Head of caudate nucleus (tissue), 42 donors: ENCODE results near the gene SAE1.
A peak's percentile ranks its signal among the peaks of the same experiment; 100 is the strongest.

Experiments used
- DNase-seq, 42 donors: peaks; one replicate each; pipeline versions ENCODE4 v3.0.0 to v3.0.0-alpha.2; 2020 to 2021; ENCODE audit warnings: mixed read lengths in 7 of 42
- intact Hi-C: fragments of 100-400 bp; cut with DNase I; formaldehyde crosslinking; loops from one replicate; pipeline ENCODE4 v1.15.0; 2022

The SAE1 gene

GRCh38 chr19:47187335-47187655 is 56.7 kb downstream of the SAE1 start:
- DNase-seq: no peak
- intact Hi-C loops: no loop called here

GRCh38 chr19:47187797-47188196 is 57.2 kb downstream of the SAE1 start:
- intact Hi-C loops: no loop called here
- no peak for DNase-seq

- intact Hi-C loops: no loop called here
- DNase-seq: no peak
Observed at GRCh38 chr19:47188507-47189033, 57.9 kb downstream of the SAE1 start.

GRCh38 chr19:47190167-47190727 is 59.6 kb downstream of the SAE1 start:
- peak in 41 of 42 donors; percentile 14 to 80 (median 49) for DNase-seq
- intact Hi-C loops: no loop called here

- intact Hi-C loops: no loop called here
- DNase-seq: no peak
Observed at GRCh38 chr19:47195434-47195833, 64.8 kb downstream of the SAE1 start.

- intact Hi-C loops: no loop called here
- DNase-seq: no peak
Observed at GRCh38 chr19:47197141-47197540, 66.5 kb downstream of the SAE1 start.

- no peak for DNase-seq
- intact Hi-C loops: no loop called here
Observed at GRCh38 chr19:47200530-47200929, 69.9 kb downstream of the SAE1 start.

GRCh38 chr19:47203254-47203653 is 72.6 kb downstream of the SAE1 start:
- DNase-seq: no peak
- intact Hi-C loops: no loop called here

GRCh38 chr19:47209319-47210179 is 78.9 kb downstream of the SAE1 start:
- no peak for DNase-seq
- intact Hi-C loops: loop anchor here (5.0 kb wide), 1 partner anchor 38 kb away; no protein-coding TSS in a partner anchor

- no peak for DNase-seq
- intact Hi-C loops: no loop called here
Observed at GRCh38 chr19:47210180-47210490, 79.5 kb downstream of the SAE1 start.

- intact Hi-C loops: no loop called here
- peak in 39 of 42 donors; percentile 46 to 92 (median 75) for DNase-seq
Observed at GRCh38 chr19:47210689-47211316, 80.2 kb downstream of the SAE1 start.

GRCh38 chr19:47215581-47215980 is 84.9 kb downstream of the SAE1 start:
- no peak for DNase-seq
- intact Hi-C loops: no loop called here

GRCh38 chr19:47221080-47221841 is 90.6 kb downstream of the SAE1 start:
- intact Hi-C loops: no loop called here
- DNase-seq: no peak

- intact Hi-C loops: no loop called here
- DNase-seq: no peak
Observed at GRCh38 chr19:47221890-47222289, 91.3 kb downstream of the SAE1 start.

- intact Hi-C loops: no loop called here
- peak; percentile 70 to 96 (median 91) for DNase-seq
Observed at GRCh38 chr19:47225746-47226425, 95.3 kb downstream of the SAE1 start.

- intact Hi-C loops: no loop called here
Observed at GRCh38 chr19:47226426-47227351, 96.1 kb downstream of the SAE1 start.

GRCh38 chr19:47227352-47228167 is 96.9 kb downstream of the SAE1 start:
- DNase-seq: peak in 37 of 42 donors; percentile 29 to 80 (median 54)

More at GRCh38 chr19:47226426-47227351, 96.1 kb downstream of the SAE1 start:
- peak in 37 of 42 donors; percentile 29 to 80 (median 56) for DNase-seq

More at GRCh38 chr19:47227352-47228167, 96.9 kb downstream of the SAE1 start:
- intact Hi-C loops: no loop called here
